ENCODE measurements around the gene UBAC1.

The UBAC1 gene

GRCh38 chr9:135989722-135990467, 28.7 kb upstream of the UBAC1 start:
- Histone ChIP-seq H3K36me3 (ENCODE audit: control insufficient read depth, low read length) (no peaks in the 10 kb centered on the region), H3K4me1 (ENCODE audit: control insufficient read depth, low read length) (peaks cover 17% of the 10 kb centered on the region), H3K27me3 (ENCODE audit: control insufficient read depth, low read length) (no peaks in the 10 kb centered on the region), H3K79me2 (ENCODE audit: control insufficient read depth, low read length) (no peaks in the 10 kb centered on the region), H3K9me3 (ENCODE audit: control insufficient read depth, insufficient read depth, low read length) (no peaks in the 10 kb centered on the region), H3K9me2 (replicated peaks; ENCODE audit: control insufficient read depth, low read length) (no peaks in the 10 kb centered on the region), H3F3A (ENCODE audit: control insufficient read depth, insufficient read depth) (no peaks in the 10 kb centered on the region), H3K4me2 (ENCODE audit: low read length) (no peak overlapping the region), H3K27ac (ENCODE audit: low read depth, low read length) (no peak overlapping the region), H4K20me1 (ENCODE audit: control insufficient read depth, insufficient read depth, low read depth, low read length) (no peaks in the 10 kb centered on the region), H3K4me3 (ENCODE audit: low read length) (no peak overlapping the region)
- no peak for TF ChIP-seq CTCF (IDR thresholded peaks at IDR 0.05; ENCODE audit: low read depth, low read length, poor library complexity, severe bottlenecking)
- TF ChIP-seq EZH2phosphoT487 (IDR thresholded peaks at IDR 0.05; ENCODE audit: borderline replicate concordance, low read length) = no peak

GRCh38 chr9:135989157-135989556, 28.0 kb upstream of the UBAC1 start:
- Histone ChIP-seq H3K4me3 (ENCODE audit: low read length) (no peak overlapping the region), H3K4me2 (ENCODE audit: low read length) (no peak overlapping the region), H3K27ac (ENCODE audit: low read depth, low read length) (no peak overlapping the region), H3K79me2 (ENCODE audit: control insufficient read depth, low read length) (no peaks in the 10 kb centered on the region), H4K20me1 (ENCODE audit: control insufficient read depth, insufficient read depth, low read depth, low read length) (no peaks in the 10 kb centered on the region), H3K36me3 (ENCODE audit: control insufficient read depth, low read length) (no peaks in the 10 kb centered on the region), H3K9me2 (replicated peaks; ENCODE audit: control insufficient read depth, low read length) (no peaks in the 10 kb centered on the region), H3K27me3 (ENCODE audit: control insufficient read depth, low read length) (no peaks in the 10 kb centered on the region), H3K4me1 (ENCODE audit: control insufficient read depth, low read length) (peaks cover 17% of the 10 kb centered on the region), H3K9me3 (ENCODE audit: control insufficient read depth, insufficient read depth, low read length) (no peaks in the 10 kb centered on the region), H3F3A (ENCODE audit: control insufficient read depth, insufficient read depth) (no peaks in the 10 kb centered on the region)
- no peak for TF ChIP-seq EZH2phosphoT487 (IDR thresholded peaks at IDR 0.05; ENCODE audit: borderline replicate concordance, low read length)
- TF ChIP-seq CTCF (IDR thresholded peaks at IDR 0.05; ENCODE audit: low read depth, low read length, poor library complexity, severe bottlenecking) = no peak

- H3K27me3 ChIP-seq (ENCODE audit: control insufficient read depth, low read length) = no peaks in the 10 kb centered on the region
- no peak for TF ChIP-seq EZH2phosphoT487 (IDR thresholded peaks at IDR 0.05; ENCODE audit: borderline replicate concordance, low read length)
- TF ChIP-seq CTCF (IDR thresholded peaks at IDR 0.05; ENCODE audit: low read depth, low read length, poor library complexity, severe bottlenecking) = no peak
- H3K27ac ChIP-seq (ENCODE audit: low read depth, low read length) = no peak overlapping the region
- H3K9me2 ChIP-seq (replicated peaks; ENCODE audit: control insufficient read depth, low read length) = no peaks in the 10 kb centered on the region
- no peaks in the 10 kb centered on the region for H3K79me2 ChIP-seq (ENCODE audit: control insufficient read depth, low read length)
- H3K36me3 ChIP-seq (ENCODE audit: control insufficient read depth, low read length) = no peaks in the 10 kb centered on the region
- no peaks in the 10 kb centered on the region for H3K9me3 ChIP-seq (ENCODE audit: control insufficient read depth, insufficient read depth, low read length)
- H3K4me3 ChIP-seq (ENCODE audit: low read length) = no peak overlapping the region
- H3F3A ChIP-seq (ENCODE audit: control insufficient read depth, insufficient read depth) = no peaks in the 10 kb centered on the region
- no peak overlapping the region for H3K4me2 ChIP-seq (ENCODE audit: low read length)
- no peaks in the 10 kb centered on the region for H4K20me1 ChIP-seq (ENCODE audit: control insufficient read depth, insufficient read depth, low read depth, low read length)
- H3K4me1 ChIP-seq (ENCODE audit: control insufficient read depth, low read length) = peaks cover 17% of the 10 kb centered on the region
These were observed 27.3 kb upstream of the UBAC1 start for GRCh38 chr9:135988493-135988892.
